ENCODE data around the gene KCNC1.

Gene KCNC1

DNA sequence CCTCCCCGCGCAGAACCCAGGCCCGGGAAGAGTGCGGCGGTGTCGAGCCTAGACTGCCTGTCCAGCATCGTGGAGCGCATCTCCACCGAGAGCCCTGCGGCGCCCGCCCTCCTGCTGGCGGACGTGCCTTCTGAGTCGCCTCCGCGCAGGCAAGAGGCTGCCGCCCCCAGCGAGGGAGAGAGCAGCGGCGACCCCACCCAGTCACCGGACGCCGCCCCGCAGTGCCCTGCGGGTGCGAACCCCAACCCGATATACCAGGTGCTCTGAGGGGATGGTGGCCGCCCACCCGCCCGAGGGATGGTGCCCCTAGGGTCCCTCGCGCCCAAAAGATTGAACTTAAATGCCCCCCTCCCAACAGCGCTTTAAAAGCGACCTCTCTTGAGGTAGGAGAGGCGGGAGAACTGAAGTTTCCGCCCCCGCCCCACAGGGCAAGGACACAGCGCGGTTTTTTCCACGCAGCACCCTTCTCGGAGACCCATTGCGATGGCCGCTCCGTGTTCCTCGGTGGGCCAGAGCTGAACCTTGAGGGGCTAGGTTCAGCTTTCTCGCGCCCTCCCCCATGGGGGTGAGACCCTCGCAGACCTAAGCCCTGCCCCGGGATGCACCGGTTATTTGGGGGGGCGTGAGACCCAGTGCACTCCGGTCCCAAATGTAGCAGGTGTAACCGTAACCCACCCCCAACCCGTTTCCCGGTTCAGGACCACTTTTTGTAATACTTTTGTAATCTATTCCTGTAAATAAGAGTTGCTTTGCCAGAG, 13.2 kb upstream of the KCNC1 start:
- TF ChIP-seq RARB (CRISPR knock-in tag; IDR thresholded peaks at IDR 0.05) (no peak), ZNF8 (CRISPR knock-in tag; IDR thresholded peaks at IDR 0.05) (no peak), ARNTL (CRISPR knock-in tag; IDR thresholded peaks at IDR 0.05; ENCODE audit: borderline replicate concordance, low read depth) (no peak), GLIS3 (CRISPR knock-in tag; IDR thresholded peaks at IDR 0.05) (no peak), OSR1 (CRISPR knock-in tag; IDR thresholded peaks at IDR 0.05) (no peak), ZNF565 (CRISPR knock-in tag; conservative IDR thresholded peaks at IDR 0.05; ENCODE audit: low read depth) (no peak), TOX (CRISPR knock-in tag; IDR thresholded peaks at IDR 0.05; ENCODE audit: borderline replicate concordance) (no peak), ZC3H10 (CRISPR knock-in tag; IDR thresholded peaks at IDR 0.05) (no peak), TCF4 (CRISPR knock-in tag; IDR thresholded peaks at IDR 0.05; ENCODE audit: borderline replicate concordance) (no peak), PPARA (CRISPR knock-in tag; IDR thresholded peaks at IDR 0.05; ENCODE audit: borderline replicate concordance) (no peak)
- TF ChIP-seq, protein P1, sequence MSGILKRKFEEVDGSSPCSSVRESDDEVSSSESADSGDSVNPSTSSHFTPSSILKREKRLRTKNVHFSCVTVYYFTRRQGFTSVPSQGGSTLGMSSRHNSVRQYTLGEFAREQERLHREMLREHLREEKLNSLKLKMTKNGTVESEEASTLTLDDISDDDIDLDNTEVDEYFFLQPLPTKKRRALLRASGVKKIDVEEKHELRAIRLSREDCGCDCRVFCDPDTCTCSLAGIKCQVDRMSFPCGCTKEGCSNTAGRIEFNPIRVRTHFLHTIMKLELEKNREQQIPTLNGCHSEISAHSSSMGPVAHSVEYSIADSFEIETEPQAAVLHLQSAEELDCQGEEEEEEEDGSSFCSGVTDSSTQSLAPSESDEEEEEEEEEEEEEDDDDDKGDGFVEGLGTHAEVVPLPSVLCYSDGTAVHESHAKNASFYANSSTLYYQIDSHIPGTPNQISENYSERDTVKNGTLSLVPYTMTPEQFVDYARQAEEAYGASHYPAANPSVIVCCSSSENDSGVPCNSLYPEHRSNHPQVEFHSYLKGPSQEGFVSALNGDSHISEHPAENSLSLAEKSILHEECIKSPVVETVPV (CRISPR knock-in tag; IDR thresholded peaks at IDR 0.05): no peak
- ATAC-seq: peak; percentile 54

DNA sequence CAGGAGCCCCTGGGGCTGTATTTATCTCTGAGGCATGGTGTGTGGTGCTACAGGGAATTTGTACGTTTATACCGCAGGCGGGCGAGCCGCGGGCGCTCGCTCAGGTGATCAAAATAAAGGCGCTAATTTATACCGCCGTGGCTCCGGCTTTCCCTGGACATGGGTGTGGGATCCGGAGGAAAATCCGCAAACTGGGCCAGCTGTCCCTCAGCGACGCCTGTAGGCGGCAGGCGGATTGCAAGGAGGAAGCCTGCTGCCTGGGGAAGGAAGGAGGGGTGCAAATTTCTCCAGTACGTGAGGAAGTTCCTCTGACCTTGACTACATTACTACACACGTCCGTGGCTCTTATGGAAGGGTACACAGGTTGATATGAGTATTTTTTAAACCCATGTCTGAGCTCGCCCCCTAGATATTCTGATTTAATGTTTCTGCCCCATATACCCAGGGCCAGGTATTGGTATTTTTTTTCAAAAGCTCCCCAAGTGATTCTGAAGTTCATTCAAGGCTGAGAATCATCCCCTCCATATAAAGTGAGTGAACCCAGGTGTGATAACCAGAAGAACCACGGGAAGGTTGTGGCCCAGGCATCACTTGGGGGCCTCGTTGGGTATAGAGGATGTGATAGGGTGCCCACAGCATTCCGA, 12.5 kb upstream of the KCNC1 start:
- peak; percentile 69 for ATAC-seq
- no peak for TF ChIP-seq ZNF565 (CRISPR knock-in tag; conservative IDR thresholded peaks at IDR 0.05; ENCODE audit: low read depth)
- no peak for TF ChIP-seq SNAI2 (CRISPR knock-in tag; IDR thresholded peaks at IDR 0.05)
- no peak for TF ChIP-seq ZNF8 (CRISPR knock-in tag; IDR thresholded peaks at IDR 0.05)
- no peak for TF ChIP-seq BACH2 (CRISPR knock-in tag; IDR thresholded peaks at IDR 0.05; ENCODE audit: borderline replicate concordance)
- TF ChIP-seq ARNTL (CRISPR knock-in tag; IDR thresholded peaks at IDR 0.05; ENCODE audit: borderline replicate concordance, low read depth): no peak
- no peak for TF ChIP-seq TOX (CRISPR knock-in tag; IDR thresholded peaks at IDR 0.05; ENCODE audit: borderline replicate concordance)
- TF ChIP-seq ZC3H10 (CRISPR knock-in tag; IDR thresholded peaks at IDR 0.05): no peak
- no peak for TF ChIP-seq CSDC2 (CRISPR knock-in tag; IDR thresholded peaks at IDR 0.05)
- TF ChIP-seq, protein P2, sequence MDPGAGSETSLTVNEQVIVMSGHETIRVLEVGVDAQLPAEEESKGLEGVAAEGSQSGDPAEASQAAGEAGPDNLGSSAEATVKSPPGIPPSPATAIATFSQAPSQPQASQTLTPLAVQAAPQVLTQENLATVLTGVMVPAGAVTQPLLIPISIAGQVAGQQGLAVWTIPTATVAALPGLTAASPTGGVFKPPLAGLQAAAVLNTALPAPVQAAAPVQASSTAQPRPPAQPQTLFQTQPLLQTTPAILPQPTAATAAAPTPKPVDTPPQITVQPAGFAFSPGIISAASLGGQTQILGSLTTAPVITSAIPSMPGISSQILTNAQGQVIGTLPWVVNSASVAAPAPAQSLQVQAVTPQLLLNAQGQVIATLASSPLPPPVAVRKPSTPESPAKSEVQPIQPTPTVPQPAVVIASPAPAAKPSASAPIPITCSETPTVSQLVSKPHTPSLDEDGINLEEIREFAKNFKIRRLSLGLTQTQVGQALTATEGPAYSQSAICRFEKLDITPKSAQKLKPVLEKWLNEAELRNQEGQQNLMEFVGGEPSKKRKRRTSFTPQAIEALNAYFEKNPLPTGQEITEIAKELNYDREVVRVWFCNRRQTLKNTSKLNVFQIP (CRISPR knock-in tag; IDR thresholded peaks at IDR 0.05; ENCODE audit: borderline replicate concordance, low read depth): no peak
- TF ChIP-seq ESRRG (CRISPR knock-in tag; IDR thresholded peaks at IDR 0.05): no peak
- TF ChIP-seq ZFP30 (CRISPR knock-in tag; IDR thresholded peaks at IDR 0.05): no peak
- no peak for TF ChIP-seq RARB (CRISPR knock-in tag; IDR thresholded peaks at IDR 0.05)

DNA sequence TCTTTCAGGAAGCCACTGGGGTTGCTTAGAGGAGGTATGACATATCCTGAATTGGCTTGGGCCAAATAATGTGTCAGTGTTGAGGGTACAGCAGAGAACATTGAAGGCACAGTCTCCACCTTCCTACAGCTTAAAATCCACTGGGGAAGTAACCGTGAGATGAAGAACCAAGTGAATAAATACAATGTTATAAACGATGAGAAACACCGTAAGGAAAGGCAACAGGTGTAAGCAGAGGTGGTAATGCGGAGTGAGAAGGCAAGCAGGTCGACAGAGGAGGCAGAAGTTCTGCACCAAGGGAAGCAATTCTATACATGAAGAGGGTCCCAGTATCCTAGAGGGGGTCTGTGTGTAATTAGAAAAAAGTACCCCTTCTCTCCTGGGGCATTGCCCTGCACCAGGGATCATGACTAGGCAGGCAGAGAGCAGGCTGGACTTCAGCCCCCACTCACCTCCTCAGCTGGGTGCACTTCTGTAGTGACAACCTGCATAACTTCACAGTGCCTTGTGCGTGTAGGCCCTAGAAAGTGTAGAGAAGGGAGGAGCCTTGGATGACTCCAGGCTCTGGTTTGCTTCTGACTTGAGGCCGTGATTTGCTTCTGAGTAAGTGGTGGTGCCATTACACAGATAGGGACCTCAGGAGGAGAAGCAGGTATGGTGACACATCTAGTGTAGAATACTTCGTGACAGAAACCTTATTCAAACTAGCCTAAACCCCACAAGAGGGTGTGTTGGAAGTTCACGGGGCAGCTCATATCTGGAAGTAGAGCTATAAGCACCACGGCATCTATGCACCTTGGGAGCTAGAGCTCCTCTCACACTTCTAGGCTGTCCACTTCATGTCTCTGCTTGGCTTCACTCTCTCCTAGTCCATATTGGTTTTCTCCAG, 10.3 kb upstream of the KCNC1 start:
- ATAC-seq: no peak
- TF ChIP-seq ISL1 (CRISPR knock-in tag; IDR thresholded peaks at IDR 0.05) (no peak), TOX (CRISPR knock-in tag; IDR thresholded peaks at IDR 0.05; ENCODE audit: borderline replicate concordance) (no peak), ZFP30 (CRISPR knock-in tag; IDR thresholded peaks at IDR 0.05) (no peak), ZNF70 (CRISPR knock-in tag; IDR thresholded peaks at IDR 0.05) (no peak), TCF4 (CRISPR knock-in tag; IDR thresholded peaks at IDR 0.05; ENCODE audit: borderline replicate concordance) (no peak), ZFP3 (CRISPR knock-in tag; IDR thresholded peaks at IDR 0.05) (no peak), RARB (CRISPR knock-in tag; IDR thresholded peaks at IDR 0.05) (no peak), GLIS3 (CRISPR knock-in tag; IDR thresholded peaks at IDR 0.05) (no peak), ESRRG (CRISPR knock-in tag; IDR thresholded peaks at IDR 0.05) (no peak), ZNF8 (CRISPR knock-in tag; IDR thresholded peaks at IDR 0.05) (no peak)
- TF ChIP-seq, protein P3, sequence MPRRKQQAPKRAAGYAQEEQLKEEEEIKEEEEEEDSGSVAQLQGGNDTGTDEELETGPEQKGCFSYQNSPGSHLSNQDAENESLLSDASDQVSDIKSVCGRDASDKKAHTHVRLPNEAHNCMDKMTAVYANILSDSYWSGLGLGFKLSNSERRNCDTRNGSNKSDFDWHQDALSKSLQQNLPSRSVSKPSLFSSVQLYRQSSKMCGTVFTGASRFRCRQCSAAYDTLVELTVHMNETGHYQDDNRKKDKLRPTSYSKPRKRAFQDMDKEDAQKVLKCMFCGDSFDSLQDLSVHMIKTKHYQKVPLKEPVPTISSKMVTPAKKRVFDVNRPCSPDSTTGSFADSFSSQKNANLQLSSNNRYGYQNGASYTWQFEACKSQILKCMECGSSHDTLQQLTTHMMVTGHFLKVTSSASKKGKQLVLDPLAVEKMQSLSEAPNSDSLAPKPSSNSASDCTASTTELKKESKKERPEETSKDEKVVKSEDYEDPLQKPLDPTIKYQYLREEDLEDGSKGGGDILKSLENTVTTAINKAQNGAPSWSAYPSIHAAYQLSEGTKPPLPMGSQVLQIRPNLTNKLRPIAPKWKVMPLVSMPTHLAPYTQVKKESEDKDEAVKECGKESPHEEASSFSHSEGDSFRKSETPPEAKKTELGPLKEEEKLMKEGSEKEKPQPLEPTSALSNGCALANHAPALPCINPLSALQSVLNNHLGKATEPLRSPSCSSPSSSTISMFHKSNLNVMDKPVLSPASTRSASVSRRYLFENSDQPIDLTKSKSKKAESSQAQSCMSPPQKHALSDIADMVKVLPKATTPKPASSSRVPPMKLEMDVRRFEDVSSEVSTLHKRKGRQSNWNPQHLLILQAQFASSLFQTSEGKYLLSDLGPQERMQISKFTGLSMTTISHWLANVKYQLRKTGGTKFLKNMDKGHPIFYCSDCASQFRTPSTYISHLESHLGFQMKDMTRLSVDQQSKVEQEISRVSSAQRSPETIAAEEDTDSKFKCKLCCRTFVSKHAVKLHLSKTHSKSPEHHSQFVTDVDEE (CRISPR knock-in tag; IDR thresholded peaks at IDR 0.05): no peak
- TF ChIP-seq, protein P2 (CRISPR knock-in tag; IDR thresholded peaks at IDR 0.05; ENCODE audit: borderline replicate concordance, low read depth): no peak
- TF ChIP-seq, protein P4, sequence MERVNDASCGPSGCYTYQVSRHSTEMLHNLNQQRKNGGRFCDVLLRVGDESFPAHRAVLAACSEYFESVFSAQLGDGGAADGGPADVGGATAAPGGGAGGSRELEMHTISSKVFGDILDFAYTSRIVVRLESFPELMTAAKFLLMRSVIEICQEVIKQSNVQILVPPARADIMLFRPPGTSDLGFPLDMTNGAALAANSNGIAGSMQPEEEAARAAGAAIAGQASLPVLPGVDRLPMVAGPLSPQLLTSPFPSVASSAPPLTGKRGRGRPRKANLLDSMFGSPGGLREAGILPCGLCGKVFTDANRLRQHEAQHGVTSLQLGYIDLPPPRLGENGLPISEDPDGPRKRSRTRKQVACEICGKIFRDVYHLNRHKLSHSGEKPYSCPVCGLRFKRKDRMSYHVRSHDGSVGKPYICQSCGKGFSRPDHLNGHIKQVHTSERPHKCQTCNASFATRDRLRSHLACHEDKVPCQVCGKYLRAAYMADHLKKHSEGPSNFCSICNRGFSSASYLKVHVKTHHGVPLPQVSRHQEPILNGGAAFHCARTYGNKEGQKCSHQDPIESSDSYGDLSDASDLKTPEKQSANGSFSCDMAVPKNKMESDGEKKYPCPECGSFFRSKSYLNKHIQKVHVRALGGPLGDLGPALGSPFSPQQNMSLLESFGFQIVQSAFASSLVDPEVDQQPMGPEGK (CRISPR knock-in tag; IDR thresholded peaks at IDR 0.05; ENCODE audit: borderline replicate concordance): no peak
- TF ChIP-seq, protein P1 (CRISPR knock-in tag; IDR thresholded peaks at IDR 0.05): no peak
